Measurements from ENCODE around the gene DGKI.

DNA sequence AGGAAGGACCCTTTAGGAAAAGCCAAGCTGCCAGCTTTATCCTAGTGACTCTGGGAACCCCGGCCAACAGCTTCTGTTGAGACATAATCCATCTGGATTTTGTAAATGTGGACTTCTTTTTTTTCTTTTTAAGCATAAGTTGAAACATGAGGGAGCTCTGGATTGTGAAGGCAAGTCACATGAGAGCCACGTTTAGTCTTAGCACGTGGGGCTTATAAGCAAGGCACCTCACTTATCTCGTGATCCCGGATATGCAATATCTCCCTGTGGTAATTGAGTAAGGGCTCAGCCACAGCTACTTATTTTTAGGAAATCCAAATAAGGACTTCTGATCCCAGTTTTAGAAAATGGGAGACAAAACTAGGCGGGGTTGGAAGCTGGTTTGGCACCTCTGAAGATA is 392.0 kb downstream of the DGKI start:
- TF ChIP-seq TCF7L2 (IDR thresholded peaks at IDR 0.05; ENCODE audit: low read depth, low read length) (no peak), ADNP (tag; IDR thresholded peaks at IDR 0.05) (no peak)
